Kidney (tissue), 14 donors: Measurements from ENCODE around the gene NOL4L. TPM values are rescaled to one million over a fixed set of nuclear protein-coding genes. Genes with fewer than 3 reads are reported as not detected.

ENCODE experiments used
- DNase-seq, 5 donors: peaks; one replicate each; pipeline ENCODE4 v3.0.0-alpha.2; 2013 to 2020
- FAIRE-seq: peaks from 2 replicates; lab custom pipeline; 2012; peaks lifted over from hg19 to GRCh38; lab: Jason Lieb, UNC
- H3K27ac ChIP-seq, 2 donors: one replicate each; pipeline ENCODE4 v1.7.0; 2013; ENCODE audit warnings: low read depth in 2 of 2, low read length in 2 of 2, inconsistent platforms in 1 of 2
- H3K27me3 ChIP-seq: one replicate; pipeline ENCODE4 v1.7.1; 2013; ENCODE audit warnings: low read length, inconsistent platforms; ENCODE audit not compliant: control insufficient read depth, insufficient read depth
- H3K36me3 ChIP-seq, 3 donors: one replicate each; pipeline versions ENCODE4 v1.7.0 to v1.7.1; 2013; ENCODE audit warnings: low read length in 3 of 3, control low read depth in 1 of 3, inconsistent platforms in 1 of 3; ENCODE audit not compliant: insufficient read depth in 3 of 3, control insufficient read depth in 2 of 3
- H3K4me1 ChIP-seq, 3 donors: one replicate each; pipeline versions ENCODE4 v1.7.0 to v1.7.1; 2013; ENCODE audit warnings: low read length in 3 of 3, inconsistent platforms in 1 of 3, low read depth in 1 of 3; ENCODE audit not compliant: control insufficient read depth in 2 of 3, insufficient read depth in 2 of 3
- H3K4me3 ChIP-seq, 3 donors: one replicate each; pipeline versions ENCODE4 v1.7.0 to v1.8.1; 2013; ENCODE audit warnings: low read length in 3 of 3, control low read depth in 1 of 3, inconsistent platforms in 1 of 3
- H3K9ac ChIP-seq, 3 donors: one replicate each; pipeline versions ENCODE4 v1.7.0 to v1.7.1; 2013; ENCODE audit warnings: low read length in 3 of 3, control low read depth in 1 of 3, inconsistent platforms in 1 of 3
- H3K9me3 ChIP-seq, 3 donors: one replicate each; pipeline versions ENCODE4 v1.7.0 to v1.7.1; 2013; ENCODE audit warnings: low read length in 3 of 3, control low read depth in 1 of 3, inconsistent platforms in 1 of 3; ENCODE audit not compliant: control insufficient read depth in 2 of 3, insufficient read depth in 1 of 3
- intact Hi-C: fragments of 100-400 bp; cut with DNase I; formaldehyde crosslinking; loops from one replicate; pipeline ENCODE4 v1.11.1; 2022
- polyA plus RNA-seq: library from polyadenylated mRNA; stranded (reverse); fragments of 350-450 nt; fragmentation: Illumina TruSeq; extraction: RNeasy Lipid Tissue Mini Kit (QIAGEN cat#74804); gene quantifications from one replicate; pipeline ENCODE4 v1.2.3, GENCODE V29; 2014; ENCODE audit warnings: low read depth, low replicate concordance; ENCODE audit not compliant: insufficient read depth
- total RNA-seq: library from RNA; stranded (reverse); fragmentation: NEBNext Ultra II Directional; extraction: Animal tissue kit (Norgen Biotek cat#: 25700); gene quantifications from one replicate; pipeline ENCODE4 v1.2.1, GENCODE V29; 2021
- TF ChIP-seq, protein P1 (sequence below): IDR thresholded peaks from 3 replicates; pipeline ENCODE4 v1.5.1; 2012; ENCODE audit warnings: mild to moderate bottlenecking, moderate library complexity, borderline replicate concordance; ENCODE audit not compliant: insufficient read depth; ENCODE audit errors: extremely low read depth
- donor health status: control.
- donor health status: control.
- donor health status: control.
- donor health status: control.
- donor health status: control.
- donor health status: DM: yes; HTN: yes; CAD: no.
- donor health status: Normal renal cell carcinoma (clear cell type).

The NOL4L gene
- total and polyA plus RNA-seq, 2 donors from 2014 or later, result 14.1 to 19.4 TPM

DNA sequence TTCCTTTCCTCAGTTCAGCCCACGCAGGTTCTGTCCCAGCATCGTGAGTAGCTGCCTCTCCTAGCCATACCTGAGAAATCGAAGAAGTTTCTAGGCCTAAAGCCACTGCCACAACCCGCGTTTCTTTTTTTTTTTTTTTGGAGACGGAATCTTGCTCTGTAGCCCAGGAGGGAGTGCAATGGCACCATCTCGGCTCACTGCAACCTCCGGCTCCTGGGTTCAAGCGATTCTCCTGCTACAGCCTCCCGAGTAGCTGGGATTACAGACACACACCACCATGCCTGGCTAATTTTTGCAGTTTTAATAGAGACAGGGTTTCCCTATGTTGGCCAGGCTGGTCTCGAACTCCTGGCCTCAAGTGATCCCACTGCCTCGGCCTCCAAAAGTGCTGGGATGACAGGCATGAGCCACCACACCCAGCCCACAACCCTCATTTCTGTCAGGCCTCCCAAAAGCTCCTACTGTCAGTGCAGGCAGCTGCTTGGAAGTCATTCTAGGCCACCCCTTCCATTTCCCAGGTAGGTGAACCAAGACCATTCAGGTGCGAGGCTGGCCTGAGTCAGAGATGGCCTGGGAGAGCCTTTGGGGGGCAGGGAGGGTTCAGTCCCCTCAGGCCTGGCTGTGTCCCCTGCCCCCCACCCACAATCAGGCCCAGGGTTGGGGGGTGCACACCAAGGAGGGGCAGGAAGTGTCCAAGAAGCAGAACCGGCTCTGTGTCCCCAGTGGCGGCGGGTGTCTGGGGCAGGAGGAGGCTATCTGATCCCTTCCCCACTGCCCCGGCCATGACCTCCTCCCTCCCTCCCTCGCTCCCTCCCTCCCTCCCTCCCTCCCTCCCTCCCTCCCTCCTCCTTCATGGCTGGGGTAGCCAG, 47.2 kb downstream of the NOL4L start:
- peak overlapping the region in 1 of 2 donors; percentile 14 for H3K27ac ChIP-seq
- DNase-seq (peak in 2 of 5 donors; percentile 65 to 74), FAIRE-seq (no peak)
- H3K4me1 ChIP-seq, result peaks cover 0 to 13% (median 3%) of the 10 kb centered on the region in 3 donors
- H3K9me3 ChIP-seq, result no peaks in the 10 kb centered on the region
- TF ChIP-seq, protein P1, sequence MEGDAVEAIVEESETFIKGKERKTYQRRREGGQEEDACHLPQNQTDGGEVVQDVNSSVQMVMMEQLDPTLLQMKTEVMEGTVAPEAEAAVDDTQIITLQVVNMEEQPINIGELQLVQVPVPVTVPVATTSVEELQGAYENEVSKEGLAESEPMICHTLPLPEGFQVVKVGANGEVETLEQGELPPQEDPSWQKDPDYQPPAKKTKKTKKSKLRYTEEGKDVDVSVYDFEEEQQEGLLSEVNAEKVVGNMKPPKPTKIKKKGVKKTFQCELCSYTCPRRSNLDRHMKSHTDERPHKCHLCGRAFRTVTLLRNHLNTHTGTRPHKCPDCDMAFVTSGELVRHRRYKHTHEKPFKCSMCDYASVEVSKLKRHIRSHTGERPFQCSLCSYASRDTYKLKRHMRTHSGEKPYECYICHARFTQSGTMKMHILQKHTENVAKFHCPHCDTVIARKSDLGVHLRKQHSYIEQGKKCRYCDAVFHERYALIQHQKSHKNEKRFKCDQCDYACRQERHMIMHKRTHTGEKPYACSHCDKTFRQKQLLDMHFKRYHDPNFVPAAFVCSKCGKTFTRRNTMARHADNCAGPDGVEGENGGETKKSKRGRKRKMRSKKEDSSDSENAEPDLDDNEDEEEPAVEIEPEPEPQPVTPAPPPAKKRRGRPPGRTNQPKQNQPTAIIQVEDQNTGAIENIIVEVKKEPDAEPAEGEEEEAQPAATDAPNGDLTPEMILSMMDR, result no peak
- H3K4me3 ChIP-seq, result peak overlapping the region in 1 of 3 donors; percentile 57
- H3K36me3 ChIP-seq, result no peaks in the 10 kb centered on the region
- no peaks in the 10 kb centered on the region for H3K27me3 ChIP-seq
- intact Hi-C loops, result no loop called here
- H3K9ac ChIP-seq, result peak overlapping the region in 1 of 3 donors; percentile 46

DNA sequence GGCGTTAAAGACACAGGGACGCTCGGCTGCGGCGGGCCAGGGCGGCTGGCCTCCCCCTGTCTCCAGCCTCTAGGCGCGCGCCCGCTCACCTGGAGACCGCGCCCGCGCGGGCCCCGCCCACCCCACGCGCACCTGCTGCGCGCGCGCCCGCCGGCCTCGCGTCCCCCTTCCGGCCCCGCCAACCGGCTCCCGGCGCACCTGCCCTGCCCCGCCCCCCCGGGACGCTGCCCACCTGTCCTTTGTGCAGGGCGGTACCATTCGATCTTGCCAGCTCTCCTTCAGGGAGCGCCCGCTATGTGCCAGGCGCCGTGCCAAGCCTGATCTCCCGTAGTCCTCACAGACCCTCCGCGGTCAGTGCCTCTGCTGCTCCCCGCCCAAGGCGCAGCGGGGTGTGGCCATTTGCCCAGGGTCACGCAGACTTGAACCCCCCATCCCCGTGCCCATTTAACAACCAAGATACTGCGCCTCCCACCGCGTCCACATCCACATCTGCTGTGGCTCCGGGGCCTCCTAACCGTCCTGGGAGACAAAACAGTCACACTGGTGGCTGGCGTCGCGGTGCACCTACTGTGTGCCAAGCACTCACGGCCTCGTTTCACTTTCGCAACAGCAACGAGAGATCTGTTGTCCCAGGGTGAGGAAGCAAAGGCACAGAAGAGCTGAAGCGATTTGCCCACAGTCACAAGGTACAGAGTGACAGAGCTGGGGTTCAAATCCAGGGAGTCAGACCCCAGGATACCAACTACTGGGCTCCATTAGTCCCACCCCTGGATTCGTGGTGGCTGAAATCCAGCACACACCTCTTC, 48.1 kb downstream of the NOL4L start:
- no peak for FAIRE-seq
- peak overlapping the region in 2 of 3 donors; percentile 46 to 57 for H3K4me3 ChIP-seq
- H3K27me3 ChIP-seq, result no peaks in the 10 kb centered on the region
- TF ChIP-seq, protein P1, result no peak
- no peaks in the 10 kb centered on the region for H3K36me3 ChIP-seq
- H3K27ac ChIP-seq, result peak overlapping the region in 1 of 2 donors; percentile 14
- H3K9ac ChIP-seq, result peak overlapping the region in 1 of 3 donors; percentile 46
- H3K4me1 ChIP-seq, result peaks cover 0 to 13% (median 3%) of the 10 kb centered on the region in 3 donors
- intact Hi-C loops, result no loop called here
- H3K9me3 ChIP-seq, result no peaks in the 10 kb centered on the region
- DNase-seq, result peak; percentile 48 to 89 (median 68)

DNA sequence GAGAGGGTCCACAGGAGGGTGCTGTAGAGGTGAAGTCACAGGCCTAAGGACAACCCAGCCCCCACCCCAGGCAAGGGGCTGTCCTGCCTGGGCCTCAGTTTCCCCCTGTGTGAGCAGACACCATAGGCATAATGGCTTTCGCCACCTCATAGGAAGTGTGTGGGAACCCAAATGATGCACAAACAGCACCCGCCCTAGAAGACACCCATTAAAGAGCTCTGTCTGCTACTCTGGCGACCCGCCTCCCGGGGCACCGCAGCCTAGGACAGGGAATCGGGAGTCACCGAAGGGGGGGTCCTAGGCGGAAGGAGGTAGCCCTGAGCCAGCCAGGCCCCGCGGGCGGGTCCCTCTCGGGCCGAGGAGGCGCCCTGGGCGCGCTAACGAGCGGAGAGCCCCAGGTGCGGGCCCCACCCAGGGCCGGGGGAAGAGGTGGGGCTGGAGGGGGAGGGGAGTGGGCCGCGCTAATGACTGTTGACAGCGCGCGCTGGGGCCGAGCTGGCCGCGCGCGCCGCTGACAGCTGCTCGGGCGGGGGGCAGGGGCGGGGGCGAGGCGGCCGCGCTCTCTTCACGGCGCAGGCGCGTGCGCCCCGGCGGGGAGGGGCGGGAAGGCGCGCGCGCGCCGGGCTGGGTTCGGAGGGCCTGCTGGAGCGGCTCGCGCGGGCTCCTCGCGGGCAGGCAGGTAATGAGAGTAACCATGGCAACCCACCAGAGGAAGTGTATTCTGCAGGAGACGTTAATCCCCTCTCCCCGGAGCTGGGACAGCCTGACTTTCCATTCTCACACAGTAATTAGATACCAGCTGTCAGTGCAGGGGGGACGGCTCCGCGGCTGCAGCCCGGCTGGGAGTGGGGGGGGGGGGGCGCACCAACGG, 48.9 kb downstream of the NOL4L start:
- TF ChIP-seq, protein P1, result no peak
- intact Hi-C loops, result no loop called here
- peak; percentile 82 to 90 (median 86) for DNase-seq
- FAIRE-seq, result no peak
- Histone ChIP-seq H3K9ac (peak overlapping the region in 1 of 3 donors; percentile 7), H3K27ac (no peak overlapping the region), H3K4me3 (peak overlapping the region; percentile 41 to 63 (median 49)), H3K27me3 (no peaks in the 10 kb centered on the region), H3K36me3 (no peaks in the 10 kb centered on the region), H3K9me3 (no peaks in the 10 kb centered on the region), H3K4me1 (peaks cover 0 to 13% (median 3%) of the 10 kb centered on the region in 3 donors)
